PC-3 (cell line): ENCODE measurements around the gene SLC9A9.

ENCODE experiments used
- EZH2 ChIP-seq: fragments of 300-600 bp; sonication (generic); IDR thresholded peaks from one replicate; pipeline ENCODE4 v1.6.1; 2017; ENCODE audit warnings: antibody characterized with exemption, mild to moderate bottlenecking, low read length; ENCODE audit not compliant: unreplicated experiment
- EZH2phosphoT487 ChIP-seq: fragments of 300-600 bp; sonication (generic); IDR thresholded peaks from 2 replicates; pipeline ENCODE4 v1.6.1; 2018; ENCODE audit warnings: mild to moderate bottlenecking, antibody characterized with exemption, low read length, borderline replicate concordance
- TF ChIP-seq, protein P1 (sequence below): fragments of 300-600 bp; sonication (generic); conservative IDR thresholded peaks from 2 replicates; pipeline ENCODE4 v1.5.1; 2017; ENCODE audit warnings: antibody characterized with exemption, low read depth, mild to moderate bottlenecking, low read length

DNA sequence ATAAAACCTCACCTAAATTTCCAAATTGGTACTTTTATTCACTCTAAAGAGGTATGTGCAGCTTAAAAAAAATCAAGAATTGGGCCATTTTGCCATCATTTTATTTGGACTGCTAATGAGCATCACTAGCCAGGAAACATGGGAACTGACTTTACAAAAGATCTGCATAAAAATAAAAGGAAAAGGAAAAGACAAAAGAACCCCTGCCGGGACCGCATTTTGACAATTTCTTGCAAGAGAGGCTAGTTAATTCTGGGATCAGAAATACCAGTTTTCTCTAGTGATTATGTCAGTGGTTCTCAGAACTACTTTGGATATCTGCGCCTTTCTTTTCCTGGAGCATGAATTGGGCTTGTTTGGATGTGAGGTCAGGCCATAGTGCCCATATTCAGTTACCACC, 439.5 kb downstream of the SLC9A9 start:
- TF ChIP-seq, protein P1, sequence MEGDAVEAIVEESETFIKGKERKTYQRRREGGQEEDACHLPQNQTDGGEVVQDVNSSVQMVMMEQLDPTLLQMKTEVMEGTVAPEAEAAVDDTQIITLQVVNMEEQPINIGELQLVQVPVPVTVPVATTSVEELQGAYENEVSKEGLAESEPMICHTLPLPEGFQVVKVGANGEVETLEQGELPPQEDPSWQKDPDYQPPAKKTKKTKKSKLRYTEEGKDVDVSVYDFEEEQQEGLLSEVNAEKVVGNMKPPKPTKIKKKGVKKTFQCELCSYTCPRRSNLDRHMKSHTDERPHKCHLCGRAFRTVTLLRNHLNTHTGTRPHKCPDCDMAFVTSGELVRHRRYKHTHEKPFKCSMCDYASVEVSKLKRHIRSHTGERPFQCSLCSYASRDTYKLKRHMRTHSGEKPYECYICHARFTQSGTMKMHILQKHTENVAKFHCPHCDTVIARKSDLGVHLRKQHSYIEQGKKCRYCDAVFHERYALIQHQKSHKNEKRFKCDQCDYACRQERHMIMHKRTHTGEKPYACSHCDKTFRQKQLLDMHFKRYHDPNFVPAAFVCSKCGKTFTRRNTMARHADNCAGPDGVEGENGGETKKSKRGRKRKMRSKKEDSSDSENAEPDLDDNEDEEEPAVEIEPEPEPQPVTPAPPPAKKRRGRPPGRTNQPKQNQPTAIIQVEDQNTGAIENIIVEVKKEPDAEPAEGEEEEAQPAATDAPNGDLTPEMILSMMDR, result no peak
- no peak for TF ChIP-seq EZH2
- no peak for TF ChIP-seq EZH2phosphoT487
